K562 (cell line): ENCODE results near the gene COG4. TPM values are rescaled to one million over a fixed set of nuclear protein-coding genes. Genes with fewer than 3 reads are reported as not detected.

Source experiments
- ATAC-seq: fragments of 200-7000 bp; cut with Tn5 transposase; 3 replicates; pipeline ENCODE4 v1.9.1; 2020; ENCODE audit warnings: moderate library complexity
- BruUV-seq: library from RNA; stranded (reverse); fragments of 400-500 nt; replicated peaks from 2 replicates; lab custom pipeline; 2021; lab: Mats Ljungman, UMichigan
- CTCF ChIA-PET: fragments of 300-600 bp; formaldehyde crosslinking; extraction: SDS; loops from one replicate; lab custom pipeline; 2021; ENCODE audit warnings: low intra/inter-chr PET ratio; lab: Yijun Ruan, JAX
- POLR2A ChIA-PET: fragments of 300-600, 350-650 bp; sonication (Branson Sonifier 250); formaldehyde crosslinking; extraction: SDS; loops from one replicate; lab custom pipeline; 2021; ENCODE audit warnings: antibody characterized with exemption, inconsistent platforms; lab: Yijun Ruan, JAX
- DNase-seq, 4 experiments: peaks; one replicate each; pipeline versions ENCODE4 v3.0.0 to v3.0.0-alpha.2; 2011 to 2018; ENCODE audit warnings: low spot score in 3 of 4, mixed read lengths in 3 of 4; ENCODE audit errors: extremely low read depth in 1 of 4
- FAIRE-seq: peaks from 2 replicates; lab custom pipeline; 2011; peaks lifted over from hg19 to GRCh38; lab: Jason Lieb, UNC
- H2AFZ ChIP-seq: 2 replicates; pipeline ENCODE4 v1.6.0; 2011; ENCODE audit warnings: low read depth, low read length, control low read depth, inconsistent platforms
- H3K27ac ChIP-seq: fragments of 200-600 bp; 3 replicates; pipeline ENCODE4 v1.8.0; 2011; ENCODE audit warnings: low read depth, mild to moderate bottlenecking, control low read depth, inconsistent platforms, low read length, moderate library complexity, mixed read lengths; ENCODE audit errors: extremely low read depth
- H3K27me3 ChIP-seq, 2 experiments: fragments of 300-600 bp in 1 of 2; 2 replicates in 1 of 2; 3 replicates in 1 of 2; pipeline versions ENCODE4 v1.6.0 to v1.8.0; 2011; ENCODE audit warnings: inconsistent platforms in 2 of 2, low read length in 2 of 2, mild to moderate bottlenecking in 1 of 2, mixed read lengths in 1 of 2, moderate library complexity in 1 of 2; ENCODE audit not compliant: control insufficient read depth in 2 of 2, insufficient read depth in 2 of 2
- H3K36me3 ChIP-seq: fragments of 300-600 bp; 3 replicates; pipeline ENCODE4 v1.8.0; 2011; ENCODE audit warnings: mild to moderate bottlenecking, low read length, inconsistent platforms; ENCODE audit not compliant: control insufficient read depth, insufficient read depth
- H3K4me1 ChIP-seq, 2 experiments: fragments of 200-600 bp in 1 of 2; replicated peaks in 1 of 2; 2 replicates in 1 of 2; 3 replicates in 1 of 2; pipeline versions ENCODE4 v1.5.1 to v1.8.0; 2011; ENCODE audit warnings: inconsistent platforms in 2 of 2, low read length in 2 of 2, mild to moderate bottlenecking in 1 of 2, mixed read lengths in 1 of 2, moderate library complexity in 1 of 2; ENCODE audit not compliant: control insufficient read depth in 2 of 2, insufficient read depth in 2 of 2
- H3K4me2 ChIP-seq: 2 replicates; pipeline ENCODE4 v1.6.1; 2011; ENCODE audit warnings: low read length, control low read depth, inconsistent platforms, mixed read lengths; ENCODE audit not compliant: insufficient read depth
- H3K4me3 ChIP-seq: fragments of 200-600 bp; sonication (generic), shearing (Covaris generic); 2 replicates; pipeline ENCODE4 v1.5.1; 2016; ENCODE audit warnings: control low read depth, inconsistent platforms
- H3K79me2 ChIP-seq: fragments of 200-600 bp; 3 replicates; pipeline ENCODE4 v1.8.0; 2011; ENCODE audit warnings: low read length, inconsistent platforms; ENCODE audit not compliant: control insufficient read depth, insufficient read depth
- H3K9ac ChIP-seq, 2 experiments: 2 replicates each; pipeline versions ENCODE4 v1.6.0 to v1.6.1; 2011; ENCODE audit warnings: low read depth in 2 of 2, low read length in 2 of 2, control low read depth in 1 of 2, inconsistent platforms in 1 of 2, mild to moderate bottlenecking in 1 of 2, mixed read lengths in 1 of 2; ENCODE audit not compliant: insufficient read depth in 1 of 2
- H3K9me1 ChIP-seq: one replicate; pipeline ENCODE4 v1.6.0; 2011; ENCODE audit warnings: inconsistent platforms, mild to moderate bottlenecking, low read length, moderate library complexity; ENCODE audit not compliant: control insufficient read depth, insufficient read depth
- H3K9me3 ChIP-seq: replicated peaks from 2 replicates; pipeline ENCODE4 v1.5.1; 2011; ENCODE audit warnings: low read depth, low read length, inconsistent platforms; ENCODE audit not compliant: control insufficient read depth, insufficient read depth
- H4K20me1 ChIP-seq: replicated peaks from 2 replicates; pipeline ENCODE4 v1.6.1; 2011; ENCODE audit warnings: low read length, inconsistent platforms, mixed read lengths; ENCODE audit not compliant: control insufficient read depth, insufficient read depth
- CUX1 ChIP-seq: fragments of 200-800 bp; sonication (Bioruptor generic); IDR thresholded peaks from 2 replicates; pipeline ENCODE4 v1.6.1; 2016; ENCODE audit warnings: missing genetic modification characterization, missing compliant biosample characterization
- EWSR1 ChIP-seq: fragments of 450-650 bp; IDR thresholded peaks from 2 replicates; pipeline ENCODE4 v1.6.1; 2018; ENCODE audit warnings: borderline replicate concordance, mild to moderate bottlenecking, low read depth, moderate library complexity; ENCODE audit not compliant: partially characterized antibody
- FOXA3 ChIP-seq, 2 experiments: fragments of 450-650 bp in 1 of 2; sonication (generic) in 1 of 2; formaldehyde crosslinking; IDR thresholded peaks in 1 of 2; conservative IDR thresholded peaks in 1 of 2; 2 replicates each; pipeline versions ENCODE4 v1.4.0 to v1.8.0; 2020 to 2022; ENCODE audit warnings: mild to moderate bottlenecking in 2 of 2, missing genetic modification reagents in 1 of 2
- HDAC1 ChIP-seq, 2 experiments: fragments of 450-650 bp; IDR thresholded peaks; 2 replicates each; pipeline ENCODE4 v1.6.1; 2016 to 2017; ENCODE audit warnings: inconsistent platforms in 1 of 2, mild to moderate bottlenecking in 1 of 2, moderate library complexity in 1 of 2
- RNF219 ChIP-seq: fragments of 250-450 bp; sonication (Bioruptor Pico); IDR thresholded peaks from 2 replicates; pipeline ENCODE4 v1.5.0; 2022; ENCODE audit warnings: mild to moderate bottlenecking
- SIX5 ChIP-seq, 2 experiments: IDR thresholded peaks; 2 replicates each; pipeline ENCODE4 v1.6.1; 2011; ENCODE audit warnings: low read length in 2 of 2, borderline replicate concordance in 1 of 2, low read depth in 1 of 2, mild to moderate bottlenecking in 1 of 2, moderate library complexity in 1 of 2; ENCODE audit not compliant: insufficient read depth in 1 of 2
- ZNF639 ChIP-seq, 2 experiments: fragments of 200-800 bp in 1 of 2; sonication (Bioruptor generic) in 1 of 2; sonication (generic) in 1 of 2; formaldehyde crosslinking in 1 of 2; IDR thresholded peaks in 1 of 2; conservative IDR thresholded peaks in 1 of 2; 2 replicates each; pipeline versions ENCODE4 v1.5.0 to v1.6.1; 2016 to 2020; ENCODE audit warnings: missing compliant biosample characterization in 1 of 2, missing genetic modification characterization in 1 of 2, missing genetic modification reagents in 1 of 2
- WGBS: fragments of 100-300 bp; shearing (Covaris generic); methylation state at CpG from one replicate; pipeline ENCODE4 v1.1.6; 2016; ENCODE audit warnings: low coverage, mixed read lengths; ENCODE audit not compliant: insufficient coverage; ENCODE audit errors: missing lambda C conversion rate; 5-methylcytosine and 5-hydroxymethylcytosine counted together
- in situ Hi-C: fragments of 300-500 bp; cut with MboI; formaldehyde crosslinking; loops from 4 replicates; pipeline ENCODE4 v1.15.0; 2018; ENCODE audit warnings: inconsistent platforms, mixed read lengths
- intact Hi-C: fragments of 100-400 bp; cut with micrococcal nuclease; formaldehyde crosslinking; loops from 2 replicates; pipeline ENCODE4 v1.14.2; 2022
- polyA plus RNA-seq, 8 experiments: library from polyadenylated mRNA; depleted of rRNA in 4 of 8; stranded (reverse) in 5 of 8; unstranded in 3 of 8; fragments of >200 nt; fragmentation: Nextera tagmentation in 2 of 8; fragmentation: Illumina TruSeq in 1 of 8; extraction: Ambion mirVana in 2 of 8; extraction: Trizol in 1 of 8; gene quantifications; 2 replicates each; pipeline versions ENCODE4 v1.2.1 to v1.2.3, GENCODE V29; 2011 to 2014; ENCODE audit warnings: inconsistent platforms in 1 of 8, missing spikeins in 1 of 8
- total RNA-seq, 7 experiments: library from RNA; depleted of rRNA in 6 of 7; stranded (reverse); fragments of >200 nt in 6 of 7; fragmentation: Illumina TruSeq in 2 of 7; extraction: Trizol in 2 of 7; gene quantifications; 2 replicates each; pipeline versions ENCODE4 v1.2.1 to v1.2.3, GENCODE V29; 2011 to 2021; ENCODE audit warnings: low replicate concordance in 1 of 7

Gene COG4
- total and polyA plus RNA-seq, 9 of the 15 experiments (the other 6 are each of a cell fraction or from before 2014, with no cell fraction given) = 13.7 to 73.9 (median 44.2) TPM

GRCh38 chr16:70494777-70495176, 28.6 kb downstream of the COG4 start:
- in situ Hi-C loops = no loop called here
- no peak for FAIRE-seq
- no peaks in the 10 kb centered on the region; a peak in 1 of 5 replicates for H3K4me1 ChIP-seq
- H4K20me1 ChIP-seq = no peaks in the 10 kb centered on the region
- H3K4me2 ChIP-seq = no peak overlapping the region
- 87% methylated on average over 2 of the region's 2 CpGs for WGBS
- no peaks in the 10 kb centered on the region for H3K79me2 ChIP-seq
- no peak overlapping the region for H3K9ac ChIP-seq
- DNase-seq = no peak
- H2AFZ ChIP-seq = no peak overlapping the region
- H3K9me3 ChIP-seq = no peaks in the 10 kb centered on the region
- no TSS peak for BruUV-seq
- H3K9me1 ChIP-seq = no peaks in the 10 kb centered on the region
- H3K27me3 ChIP-seq = no peaks in the 10 kb centered on the region
- ChIA-PET CTCF (no interaction called here), POLR2A (interaction anchor here (1.1 kb wide), 1 partner anchor 16 kb away, joined by 3 read pairs; no protein-coding TSS in a partner anchor)
- no peak for TF ChIP-seq ZNF639 (CRISPR knock-in tag; conservative IDR thresholded peaks at IDR 0.05 in 1 of 2, IDR thresholded peaks at IDR 0.05 in 1 of 2)
- no peak for TF ChIP-seq RNF219
- no peak for TF ChIP-seq HDAC1 (IDR thresholded peaks at IDR 0.05)
- no peak for TF ChIP-seq CUX1 (CRISPR knock-in tag)
- no peak for TF ChIP-seq SIX5 (IDR thresholded peaks at IDR 0.05; ENCODE audit: borderline replicate concordance in 1 of 2, insufficient read depth in 1 of 2, low read depth in 1 of 2, low read length in 2 of 2)
- no peak for TF ChIP-seq FOXA3 (CRISPR knock-in tag; conservative IDR thresholded peaks at IDR 0.05 in 1 of 2, IDR thresholded peaks at IDR 0.05 in 1 of 2)
- TF ChIP-seq EWSR1 = no peak
- ATAC-seq = no peak
- intact Hi-C loops = no loop called here
- H3K36me3 ChIP-seq = peaks cover 50% of the 10 kb centered on the region; the same call in 2 of the 3 replicates
- no peak overlapping the region for H3K4me3 ChIP-seq
- no peak overlapping the region for H3K27ac ChIP-seq
